Measurements from ENCODE around the gene FAT4.

FAT4 gene, protein sequence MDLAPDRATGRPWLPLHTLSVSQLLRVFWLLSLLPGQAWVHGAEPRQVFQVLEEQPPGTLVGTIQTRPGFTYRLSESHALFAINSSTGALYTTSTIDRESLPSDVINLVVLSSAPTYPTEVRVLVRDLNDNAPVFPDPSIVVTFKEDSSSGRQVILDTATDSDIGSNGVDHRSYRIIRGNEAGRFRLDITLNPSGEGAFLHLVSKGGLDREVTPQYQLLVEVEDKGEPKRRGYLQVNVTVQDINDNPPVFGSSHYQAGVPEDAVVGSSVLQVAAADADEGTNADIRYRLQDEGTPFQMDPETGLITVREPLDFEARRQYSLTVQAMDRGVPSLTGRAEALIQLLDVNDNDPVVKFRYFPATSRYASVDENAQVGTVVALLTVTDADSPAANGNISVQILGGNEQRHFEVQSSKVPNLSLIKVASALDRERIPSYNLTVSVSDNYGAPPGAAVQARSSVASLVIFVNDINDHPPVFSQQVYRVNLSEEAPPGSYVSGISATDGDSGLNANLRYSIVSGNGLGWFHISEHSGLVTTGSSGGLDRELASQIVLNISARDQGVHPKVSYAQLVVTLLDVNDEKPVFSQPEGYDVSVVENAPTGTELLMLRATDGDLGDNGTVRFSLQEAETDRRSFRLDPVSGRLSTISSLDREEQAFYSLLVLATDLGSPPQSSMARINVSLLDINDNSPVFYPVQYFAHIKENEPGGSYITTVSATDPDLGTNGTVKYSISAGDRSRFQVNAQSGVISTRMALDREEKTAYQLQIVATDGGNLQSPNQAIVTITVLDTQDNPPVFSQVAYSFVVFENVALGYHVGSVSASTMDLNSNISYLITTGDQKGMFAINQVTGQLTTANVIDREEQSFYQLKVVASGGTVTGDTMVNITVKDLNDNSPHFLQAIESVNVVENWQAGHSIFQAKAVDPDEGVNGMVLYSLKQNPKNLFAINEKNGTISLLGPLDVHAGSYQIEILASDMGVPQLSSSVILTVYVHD (N-terminal part only)

GRCh38 chr4:125314676-125315575 is at the start of gene FAT4:
TSS of gene FAT4 (plus strand) at chr4:125314955. CDS start at chr4:125316412, 1,457 bp downstream.
- peak; percentile 37 to 48 for DNase-seq

DNA sequence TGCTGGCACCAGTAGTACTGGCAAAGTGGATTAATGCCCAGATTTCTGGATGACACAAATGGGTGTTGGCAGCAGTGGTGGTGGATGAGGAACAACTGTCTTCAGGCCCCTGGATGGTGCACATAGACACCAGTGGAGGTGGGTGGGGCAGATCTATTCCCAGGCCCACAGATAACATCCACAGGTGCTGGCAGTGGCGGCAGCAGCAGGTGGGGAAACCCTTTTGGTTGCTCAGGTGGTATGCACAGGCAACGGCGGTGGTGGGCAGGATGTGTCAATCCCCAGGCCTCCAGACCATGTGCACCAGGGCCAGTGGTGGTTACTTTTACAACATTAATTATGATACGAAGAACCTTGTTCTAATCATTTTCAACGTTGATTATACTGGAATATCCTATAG is 48.9 kb upstream of the FAT4 start:
- DNase-seq = no peak

- DNase-seq = no peak
Observed at GRCh38 chr4:125266901-125267604, 47.7 kb upstream of the FAT4 start.

GRCh38 chr4:125267630-125268029 is 47.1 kb upstream of the FAT4 start:
- no peak for DNase-seq

GRCh38 chr4:125268068-125268755 is 46.5 kb upstream of the FAT4 start:
- DNase-seq = no peak

- DNase-seq = no peak
Observed at GRCh38 chr4:125276811-125277210, 37.9 kb upstream of the FAT4 start.

- no peak for DNase-seq
Observed at GRCh38 chr4:125277790-125278189, 37.0 kb upstream of the FAT4 start.

- no peak for DNase-seq
Observed at GRCh38 chr4:125280892-125281403, 33.8 kb upstream of the FAT4 start.

DNA sequence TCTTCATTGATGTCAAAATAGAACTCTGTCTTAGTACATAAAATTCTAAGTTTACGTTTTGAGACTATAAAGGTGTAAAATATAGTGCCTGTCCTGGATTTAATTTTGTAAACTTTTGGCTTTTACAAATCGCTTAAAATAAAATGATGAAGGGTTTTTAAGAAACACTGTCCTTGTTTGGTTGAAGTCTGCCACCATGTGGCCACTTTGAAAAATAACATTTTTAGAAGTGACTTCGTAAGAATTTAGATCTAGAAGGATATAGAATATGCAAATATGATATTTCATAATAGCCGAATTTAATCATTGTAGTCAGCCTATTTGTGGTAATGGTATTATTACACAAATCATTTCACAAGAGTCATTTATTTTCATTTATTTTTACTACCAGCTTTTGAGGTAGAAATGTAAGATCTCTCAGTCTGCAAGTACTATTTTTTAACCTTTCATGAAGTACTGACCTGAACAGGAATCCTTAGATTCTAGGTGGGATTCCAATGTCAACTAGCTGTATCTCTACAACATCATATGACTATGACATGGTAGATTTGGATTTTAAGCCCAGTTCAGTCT is 31.0 kb upstream of the FAT4 start:
- no peak for DNase-seq

DNA sequence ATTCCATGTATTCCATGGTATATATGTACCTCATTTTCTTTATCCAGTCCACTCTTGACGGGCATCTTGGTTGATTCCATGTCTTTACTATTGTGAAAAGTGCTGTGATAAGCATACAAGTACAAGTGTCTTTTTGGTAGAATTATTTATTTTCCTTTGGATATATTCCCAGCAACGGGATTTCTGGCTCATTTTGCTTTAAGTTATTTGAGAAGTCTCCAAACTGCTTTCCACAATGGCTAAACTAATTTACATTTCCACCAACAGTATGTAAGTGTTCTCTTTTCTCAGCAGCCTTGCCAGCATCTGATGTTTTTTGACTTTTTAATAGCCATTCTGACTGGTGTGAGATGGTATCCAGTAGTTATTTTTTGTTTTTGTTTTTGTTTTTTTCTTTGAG is 17.6 kb upstream of the FAT4 start:
- no peak for DNase-seq

- DNase-seq = no peak
Observed at GRCh38 chr4:125303058-125303457, 11.7 kb upstream of the FAT4 start.

DNA sequence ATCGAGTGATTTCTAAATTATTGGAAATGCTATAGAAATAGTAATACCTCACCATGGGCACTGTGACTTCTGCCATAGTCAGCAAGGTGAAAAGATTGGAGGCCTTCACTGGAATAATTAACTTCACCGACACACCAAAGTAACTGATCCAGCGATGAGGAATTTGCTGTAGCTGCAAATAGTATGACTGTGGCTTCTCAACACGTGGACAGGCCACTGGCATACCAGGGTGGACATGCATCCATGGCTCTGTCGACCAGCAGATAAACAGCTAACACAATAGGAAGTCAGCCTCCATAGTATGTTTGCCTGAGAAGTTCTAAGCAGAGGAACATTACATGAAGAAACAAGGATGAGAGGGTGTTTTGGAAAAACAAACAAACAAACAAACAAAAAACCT is 10.9 kb upstream of the FAT4 start:
- no peak for DNase-seq

GRCh38 chr4:125306112-125306511 is 8.6 kb upstream of the FAT4 start:
- DNase-seq = no peak

DNA sequence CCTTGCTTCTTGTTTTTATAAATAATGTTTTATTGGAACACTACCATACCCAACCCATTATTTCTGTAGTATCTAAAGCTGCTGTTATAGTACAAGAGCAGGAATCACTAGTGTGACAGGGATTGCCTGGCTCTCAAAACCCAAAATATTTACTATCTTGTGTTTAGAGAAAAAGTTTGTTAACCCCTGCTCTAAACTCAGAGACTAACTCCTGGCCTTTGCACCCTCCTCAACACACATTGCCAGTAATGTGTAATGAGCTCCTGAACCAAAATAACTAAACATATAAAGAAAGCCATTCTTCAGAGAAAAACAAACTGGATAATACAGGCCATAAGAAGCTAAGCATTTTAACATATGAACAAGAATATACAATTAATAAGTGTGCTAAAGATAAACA is 8.2 kb upstream of the FAT4 start:
- DNase-seq = no peak

GRCh38 chr4:125311503-125311902 is 3.3 kb upstream of the FAT4 start:
- DNase-seq = no peak

- DNase-seq = no peak
Observed at GRCh38 chr4:125313497-125313896, 1.3 kb upstream of the FAT4 start.

DNA sequence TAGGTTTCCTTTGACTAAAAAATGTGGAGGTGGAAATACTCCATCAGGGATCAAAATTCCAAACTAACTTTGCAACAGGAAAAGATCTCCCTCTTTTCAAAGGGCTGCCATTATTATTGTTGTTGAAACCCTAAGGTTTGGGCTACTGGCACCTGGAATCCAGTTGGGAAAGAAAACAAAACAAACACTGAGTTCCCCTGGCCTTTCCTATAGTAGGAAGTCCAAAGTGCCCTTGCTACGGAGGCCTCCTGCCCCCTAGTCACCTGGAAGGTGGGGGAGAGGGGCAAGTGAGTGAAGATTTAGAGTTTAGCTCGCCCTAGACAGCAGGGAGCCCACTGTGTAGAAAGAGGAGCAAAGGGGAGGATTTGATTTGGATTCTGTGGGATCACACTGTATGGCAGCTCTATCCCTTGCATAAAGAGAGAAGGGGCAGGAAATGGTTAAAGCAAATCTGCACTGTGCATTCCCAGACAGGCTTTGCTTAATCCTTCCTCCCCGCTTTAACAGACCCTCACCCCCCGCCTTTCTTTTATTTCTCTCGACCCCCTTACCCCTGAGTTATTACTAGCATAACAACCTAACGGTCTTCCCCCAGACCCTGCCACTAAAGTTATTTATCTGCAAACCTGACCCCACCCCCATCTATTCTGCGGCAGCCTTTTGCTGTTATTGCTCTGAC is 627 bp upstream of the FAT4 start:
- no peak for DNase-seq

DNA sequence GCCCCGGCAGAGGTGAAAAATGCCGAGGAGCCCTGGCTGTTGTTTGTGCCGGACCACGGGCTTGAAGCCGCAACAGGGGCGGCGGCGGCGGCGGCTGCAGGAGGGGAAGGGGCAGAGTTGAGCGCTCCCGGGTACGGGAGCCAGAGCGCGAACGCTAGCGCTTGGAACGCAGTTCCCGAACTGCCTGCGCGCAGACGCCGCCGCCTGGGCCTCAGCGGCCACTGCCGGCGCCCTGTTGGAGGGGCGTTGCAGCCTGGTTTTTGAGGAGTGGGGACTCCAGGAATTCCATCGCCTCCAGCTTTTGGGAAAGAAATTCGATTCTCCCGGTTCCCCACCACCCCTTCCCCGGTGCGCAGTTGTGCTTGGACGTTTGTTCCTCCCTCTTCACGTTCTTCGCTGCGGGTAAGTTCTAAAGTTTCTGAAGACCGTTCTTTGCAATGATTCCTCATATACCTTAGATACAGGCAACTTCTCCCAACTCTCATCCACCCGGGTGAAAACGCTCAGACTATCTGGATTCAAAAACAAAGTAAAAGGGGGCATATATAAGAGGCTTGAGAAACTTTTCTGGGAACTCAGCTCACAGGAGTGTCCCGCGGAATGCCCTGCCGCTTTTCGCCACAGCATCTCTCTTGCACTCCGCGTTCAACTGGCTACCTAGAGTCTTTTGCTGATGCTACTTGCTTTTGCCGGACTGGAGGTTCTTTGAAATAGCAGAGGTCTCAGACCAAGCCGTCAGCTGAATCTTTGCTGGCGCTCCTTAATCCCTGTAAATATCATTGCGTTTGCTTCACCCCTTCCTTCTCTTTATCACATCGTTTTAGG is 1.0 kb downstream of the FAT4 start:
- DNase-seq = peak; percentile 16 to 18

DNA sequence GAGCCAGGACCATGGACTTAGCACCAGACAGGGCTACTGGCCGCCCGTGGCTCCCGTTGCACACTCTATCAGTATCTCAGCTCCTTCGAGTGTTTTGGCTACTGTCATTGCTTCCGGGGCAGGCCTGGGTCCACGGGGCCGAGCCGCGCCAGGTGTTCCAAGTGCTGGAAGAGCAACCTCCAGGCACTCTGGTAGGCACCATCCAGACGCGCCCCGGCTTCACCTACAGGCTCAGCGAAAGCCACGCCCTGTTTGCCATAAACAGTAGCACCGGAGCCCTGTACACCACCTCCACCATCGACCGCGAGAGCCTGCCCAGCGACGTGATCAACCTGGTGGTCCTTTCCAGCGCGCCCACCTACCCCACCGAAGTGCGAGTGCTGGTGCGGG is 1.6 kb downstream of the FAT4 start:
- DNase-seq = peak; percentile 12 to 17

All from stimulated activated CD4-positive, alpha-beta T cell treated with anti-CD3 and anti-CD28 coated beads, Interleukin-2, amount 100 ng/mL, for 24 hours (primary cell).